ENCODE results near the gene MRPL45. TPM values are rescaled to one million over a fixed set of nuclear protein-coding genes. Genes with fewer than 3 reads are reported as not detected.

MRPL45 gene
- total RNA-seq, 3 donors from 2014 or later, result 25.7 to 28.1 (median 27.9) TPM

DNA sequence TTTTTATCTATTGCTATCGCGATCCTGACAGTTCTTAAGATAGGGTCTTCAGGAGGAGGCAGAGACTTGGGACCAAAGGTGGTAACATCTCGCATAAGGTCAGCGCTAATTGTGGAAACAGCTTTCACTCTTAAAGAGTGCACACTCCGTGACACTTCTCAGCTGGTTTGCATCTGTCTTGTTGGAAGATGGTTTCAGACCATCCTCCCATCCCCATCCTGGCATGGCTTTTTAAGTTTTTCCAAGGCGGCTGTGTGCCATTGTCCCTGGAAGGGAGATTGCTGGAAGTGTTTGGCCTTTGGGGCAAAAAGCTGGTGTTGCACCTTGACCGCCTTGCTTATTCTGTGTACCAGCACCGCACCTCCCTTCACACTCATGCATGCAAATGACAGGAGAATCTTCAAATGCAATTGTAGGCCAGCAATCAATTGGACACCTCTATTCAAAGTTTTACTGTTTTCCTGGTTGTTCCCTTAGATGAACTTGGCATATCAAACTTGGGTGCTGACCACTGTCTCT lies 56.2 kb downstream of the MRPL45 start:
- no peak for TF ChIP-seq CTCF (IDR thresholded peaks at IDR 0.05)
- no peak for ATAC-seq
- intact Hi-C loops (cut with DNase I, micrococcal nuclease), result no loop called here
- no peaks in the 10 kb centered on the region for H3K9me3 ChIP-seq
- no peaks in the 10 kb centered on the region for H3K36me3 ChIP-seq (ENCODE audit: low read depth)
- no peak overlapping the region for H3K4me3 ChIP-seq
- H3K4me1 ChIP-seq (ENCODE audit: low read depth), result peaks cover 12% of the 10 kb centered on the region
- no peak for DNase-seq

DNA sequence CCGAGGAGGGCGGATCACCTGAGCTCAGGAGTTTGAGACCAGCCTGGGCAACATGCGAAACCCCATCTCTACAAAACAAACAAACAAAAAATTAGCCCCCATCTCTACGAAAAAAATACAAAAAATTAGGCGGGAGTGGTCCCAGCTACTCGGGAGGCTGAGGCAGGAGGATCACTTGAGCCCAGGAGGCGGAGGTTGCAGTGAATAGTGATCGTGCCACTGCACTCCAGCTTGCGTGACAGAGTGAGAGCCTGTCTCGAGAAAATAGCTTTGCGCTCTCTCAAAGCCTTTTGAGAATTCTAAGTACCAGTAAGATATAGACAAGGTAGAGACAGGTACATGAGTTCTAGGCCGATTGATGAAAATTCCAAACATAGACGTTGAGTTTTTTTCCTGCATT lies 56.7 kb downstream of the MRPL45 start:
- TF ChIP-seq CTCF (IDR thresholded peaks at IDR 0.05), result no peak
- DNase-seq (no peak), ATAC-seq (no peak)
- H3K4me1 ChIP-seq (ENCODE audit: low read depth), result peaks cover 12% of the 10 kb centered on the region
- no peaks in the 10 kb centered on the region for H3K36me3 ChIP-seq (ENCODE audit: low read depth)
- no peaks in the 10 kb centered on the region for H3K9me3 ChIP-seq
- intact Hi-C loops (cut with DNase I, micrococcal nuclease), result no loop called here
- no peak overlapping the region for H3K4me3 ChIP-seq

- peaks cover 12% of the 10 kb centered on the region for H3K4me1 ChIP-seq (ENCODE audit: low read depth)
- ATAC-seq (no peak), DNase-seq (no peak)
- TF ChIP-seq CTCF (IDR thresholded peaks at IDR 0.05), result no peak
- no peaks in the 10 kb centered on the region for H3K36me3 ChIP-seq (ENCODE audit: low read depth)
- no peaks in the 10 kb centered on the region for H3K9me3 ChIP-seq
- H3K4me3 ChIP-seq, result no peak overlapping the region
- intact Hi-C loops (cut with DNase I, micrococcal nuclease), result no loop called here
These were observed 57.5 kb downstream of the MRPL45 start for GRCh38 chr17:38354466-38354865.

GRCh38 chr17:38355251-38355650 lies 58.3 kb downstream of the MRPL45 start:
- intact Hi-C loops (cut with DNase I, micrococcal nuclease), result no loop called here
- TF ChIP-seq CTCF (IDR thresholded peaks at IDR 0.05), result no peak
- no peak overlapping the region for H3K4me3 ChIP-seq
- H3K36me3 ChIP-seq (ENCODE audit: low read depth), result no peaks in the 10 kb centered on the region
- DNase-seq (no peak), ATAC-seq (no peak)
- no peaks in the 10 kb centered on the region for H3K9me3 ChIP-seq
- peaks cover 12% of the 10 kb centered on the region for H3K4me1 ChIP-seq (ENCODE audit: low read depth)

GRCh38 chr17:38357486-38358123 lies 60.6 kb downstream of the MRPL45 start:
- Histone ChIP-seq H3K36me3 (ENCODE audit: low read depth) (no peaks in the 10 kb centered on the region), H3K4me1 (ENCODE audit: low read depth) (peaks cover 12% of the 10 kb centered on the region), H3K4me3 (no peak overlapping the region), H3K9me3 (no peaks in the 10 kb centered on the region)
- ATAC-seq, result no peak
- TF ChIP-seq CTCF (IDR thresholded peaks at IDR 0.05), result no peak
- no peak for DNase-seq
- intact Hi-C loops (cut with DNase I, micrococcal nuclease), result no loop called here

All from mucosa of descending colon (tissue), 3 donors.